Adipose tissue (tissue), 3 donors: ENCODE data around the gene CMSS1. TPM values are rescaled to one million over a fixed set of nuclear protein-coding genes. Genes with fewer than 3 reads are reported as not detected.

Experiments used
- H3K27ac ChIP-seq: one replicate; pipeline ENCODE4 v1.5.1; 2013; ENCODE audit warnings: low read depth, low read length
- WGBS, 3 donors: extraction: QIAGEN DNeasy Blood & Tissue Kit; methylation state at CpG; one replicate each; pipeline ENCODE4 v1.1.7; 2013; 5-methylcytosine and 5-hydroxymethylcytosine counted together
- polyA plus RNA-seq, 3 donors: library from polyadenylated mRNA; stranded (reverse); fragments of 200-250 nt; gene quantifications; one replicate each; pipeline ENCODE4 v1.2.3, GENCODE V29; 2013
- donor health status: healthy with polysubstance abuse.
- donor health status: Bipolar disorder and iron deficiency.
- donor health status: healthy.

The CMSS1 gene
- 10 to 100 TPM; 19.7 to 30.5 (median 27.6) TPM for polyA plus RNA-seq

GRCh38 chr3:99817437-99818240 is at the start of gene CMSS1:
Gene CMSS1, plus strand, starts transcription at chr3:99817862.
- H3K27ac ChIP-seq = no peak within 1 kb of the TSS
- WGBS, 3 donors = 0 to 1% (median 0%) methylated on average over 60 of the region's 60 CpGs

- 86 to 100% (median 97%) methylated on average over 1 of the region's 1 CpG for WGBS, 3 donors
- no peak overlapping the region for H3K27ac ChIP-seq
These were observed 49.5 kb upstream of the CMSS1 start for GRCh38 chr3:99768126-99768525.

GRCh38 chr3:99768808-99769501 is 48.7 kb upstream of the CMSS1 start:
- 45 to 85% (median 80%) methylated on average over 2 of the region's 2 CpGs for WGBS, 3 donors
- H3K27ac ChIP-seq = no peak overlapping the region

GRCh38 chr3:99772171-99772570 is 45.5 kb upstream of the CMSS1 start:
- WGBS, 3 donors = 92 to 95% (median 94%) methylated on average over 3 of the region's 3 CpGs

GRCh38 chr3:99772671-99773070 is 45.0 kb upstream of the CMSS1 start:
- H3K27ac ChIP-seq = no peak overlapping the region
- 64 to 88% (median 85%) methylated on average over 1 of the region's 1 CpG for WGBS, 3 donors

More at GRCh38 chr3:99772171-99772570, 45.5 kb upstream of the CMSS1 start:
- no peak overlapping the region for H3K27ac ChIP-seq

GRCh38 chr3:99774467-99774866 is 43.2 kb upstream of the CMSS1 start:
- 57 to 66% (median 65%) methylated on average over 2 of the region's 2 CpGs for WGBS, 3 donors
- no peak overlapping the region for H3K27ac ChIP-seq

GRCh38 chr3:99776516-99777209 is 41.0 kb upstream of the CMSS1 start:
- H3K27ac ChIP-seq = no peak overlapping the region
- 71 to 76% (median 72%) methylated on average over 5 of the region's 5 CpGs for WGBS, 3 donors

GRCh38 chr3:99777210-99777549 is 40.5 kb upstream of the CMSS1 start:
- WGBS, 3 donors = 73 to 82% (median 82%) methylated on average over 2 of the region's 2 CpGs

GRCh38 chr3:99777708-99778107 is 40.0 kb upstream of the CMSS1 start:
- H3K27ac ChIP-seq = no peak overlapping the region
- 66 to 76% (median 73%) methylated on average over 2 of the region's 2 CpGs for WGBS, 3 donors

More at GRCh38 chr3:99777210-99777549, 40.5 kb upstream of the CMSS1 start:
- H3K27ac ChIP-seq = no peak overlapping the region

- 64 to 67% (median 66%) methylated on average over 3 of the region's 3 CpGs for WGBS, 3 donors
- no peak overlapping the region for H3K27ac ChIP-seq
These were observed 36.9 kb upstream of the CMSS1 start for GRCh38 chr3:99780749-99781148.

- WGBS, 3 donors = 75 to 84% (median 78%) methylated on average over 3 of the region's 3 CpGs
- H3K27ac ChIP-seq = no peak overlapping the region
These were observed 35.9 kb upstream of the CMSS1 start for GRCh38 chr3:99781761-99782160.

GRCh38 chr3:99783011-99783573 is 34.6 kb upstream of the CMSS1 start:
- no peak overlapping the region for H3K27ac ChIP-seq
- 53 to 65% (median 59%) methylated on average over 5 of the region's 5 CpGs for WGBS, 3 donors

- no peak overlapping the region for H3K27ac ChIP-seq
- 15 to 28% (median 18%) methylated on average over 3 of the region's 3 CpGs for WGBS, 3 donors
These were observed 28.5 kb upstream of the CMSS1 start for GRCh38 chr3:99789011-99789721.

- 89 to 95% (median 91%) methylated on average over 8 of the region's 8 CpGs for WGBS, 3 donors
These were observed 23.2 kb upstream of the CMSS1 start for GRCh38 chr3:99794485-99794884.

GRCh38 chr3:99795573-99795972 is 22.1 kb upstream of the CMSS1 start:
- WGBS, 3 donors = 91 to 94% (median 92%) methylated on average over 15 of the region's 15 CpGs
- H3K27ac ChIP-seq = no peak overlapping the region

More at GRCh38 chr3:99794485-99794884, 23.2 kb upstream of the CMSS1 start:
- H3K27ac ChIP-seq = no peak overlapping the region

GRCh38 chr3:99799422-99799821 is 18.2 kb upstream of the CMSS1 start:
- 82 to 87% (median 83%) methylated on average over 4 of the region's 4 CpGs for WGBS, 3 donors

GRCh38 chr3:99803297-99803696 is 14.4 kb upstream of the CMSS1 start:
- WGBS, 3 donors = 69 to 87% (median 75%) methylated on average over 1 of the region's 1 CpG
- H3K27ac ChIP-seq = no peak overlapping the region

More at GRCh38 chr3:99799422-99799821, 18.2 kb upstream of the CMSS1 start:
- H3K27ac ChIP-seq = no peak overlapping the region

GRCh38 chr3:99805160-99805559 is 12.5 kb upstream of the CMSS1 start:
- WGBS, 3 donors = 93 to 100% (median 94%) methylated on average over 2 of the region's 2 CpGs
- no peak overlapping the region for H3K27ac ChIP-seq
